GM23248 (cell line): ENCODE measurements around the gene DUSP11.

Source experiments
- EZH2 ChIP-seq: fragments of 200-600 bp; sonication (generic); IDR thresholded peaks from 2 replicates; pipeline ENCODE4 v1.6.1; 2018; ENCODE audit warnings: antibody characterized with exemption, mild to moderate bottlenecking; ENCODE audit not compliant: insufficient read depth, poor library complexity, severe bottlenecking
- EZH2phosphoT487 ChIP-seq: fragments of 200-600 bp; sonication (generic); IDR thresholded peaks from 2 replicates; pipeline ENCODE4 v1.6.1; 2018; ENCODE audit warnings: antibody characterized with exemption, moderate library complexity, mild to moderate bottlenecking, low read depth; ENCODE audit not compliant: insufficient read depth

- TF ChIP-seq EZH2phosphoT487 (no peak), EZH2 (no peak)
Observed at GRCh38 chr2:73779467-73780236, at the start of gene DUSP11.
